22Rv1 (cell line): Measurements from ENCODE around the gene PDIA5.

ENCODE experiments used
- H3K27ac ChIP-seq: fragments of 450-650 bp; 2 replicates; pipeline ENCODE4 v1.5.1; 2017
- CTCF ChIP-seq: fragments of 450-650 bp; IDR thresholded peaks from 2 replicates; pipeline ENCODE4 v1.5.1; 2017; ENCODE audit warnings: mild to moderate bottlenecking
- ZFX ChIP-seq: fragments of 450-650 bp; IDR thresholded peaks from 2 replicates; pipeline ENCODE4 v1.6.1; 2017; ENCODE audit warnings: antibody characterized with exemption, borderline replicate concordance

PDIA5 gene

GRCh38 chr3:123163141-123163540, 96.3 kb downstream of the PDIA5 start:
- TF ChIP-seq ZFX (no peak), CTCF (no peak)
- no peak overlapping the region for H3K27ac ChIP-seq

GRCh38 chr3:123165163-123165562, 98.3 kb downstream of the PDIA5 start:
- no peak for TF ChIP-seq CTCF
- no peak for TF ChIP-seq ZFX
- H3K27ac ChIP-seq, result no peak overlapping the region

GRCh38 chr3:123167686-123168085, 100.9 kb downstream of the PDIA5 start:
- H3K27ac ChIP-seq, result no peak overlapping the region
- no peak for TF ChIP-seq CTCF
- TF ChIP-seq ZFX, result no peak

- H3K27ac ChIP-seq, result no peak overlapping the region
- TF ChIP-seq ZFX (no peak), CTCF (no peak)
Observed at GRCh38 chr3:123168122-123168521, 101.3 kb downstream of the PDIA5 start.

GRCh38 chr3:123168605-123169004, 101.8 kb downstream of the PDIA5 start:
- TF ChIP-seq ZFX (no peak), CTCF (no peak)
- no peak overlapping the region for H3K27ac ChIP-seq

- TF ChIP-seq ZFX, result no peak
- TF ChIP-seq CTCF, result no peak
- no peak overlapping the region for H3K27ac ChIP-seq
Observed at GRCh38 chr3:123169492-123169929, 102.7 kb downstream of the PDIA5 start.

GRCh38 chr3:123169930-123170329, 103.1 kb downstream of the PDIA5 start:
- H3K27ac ChIP-seq, result no peak overlapping the region
- no peak for TF ChIP-seq CTCF
- TF ChIP-seq ZFX, result no peak
